IMR-90 (cell line): ENCODE data around the gene MCM5. TPM values are rescaled to one million over a fixed set of nuclear protein-coding genes. Genes with fewer than 3 reads are reported as not detected.

Experiments
- ATAC-seq: fragments of 200-7000 bp; cut with Tn5 transposase; 2 replicates; pipeline ENCODE4 v1.9.1; 2020; ENCODE audit warnings: low read depth, mild to moderate bottlenecking, moderate library complexity
- BruUV-seq: library from RNA; stranded (reverse); fragments of 400-500 nt; replicated peaks from 2 replicates; lab custom pipeline; 2021; lab: Mats Ljungman, UMichigan
- CTCF ChIA-PET: fragments of 300-600 bp; formaldehyde crosslinking; extraction: SDS; loops from one replicate; lab custom pipeline; 2021; ENCODE audit warnings: antibody characterized with exemption; lab: Yijun Ruan, JAX
- POLR2A ChIA-PET: fragments of 300-600 bp; sonication (Branson Sonifier 250); formaldehyde crosslinking; loops from one replicate; lab custom pipeline; 2022; ENCODE audit warnings: antibody characterized with exemption; ENCODE audit not compliant: unreplicated experiment; lab: Charles Lee
- DNase-seq: peaks from one replicate; pipeline ENCODE4 v3.0.0; 2013
- H2AFZ ChIP-seq: replicated peaks from 2 replicates; pipeline ENCODE3; 2013; ENCODE audit warnings: low read length, mild to moderate bottlenecking; ENCODE audit not compliant: poor library complexity
- H2AK5ac ChIP-seq: 2 replicates; pipeline ENCODE4 v1.6.1; 2013; ENCODE audit warnings: low read depth, low read length, inconsistent platforms
- H2AK9ac ChIP-seq: replicated peaks from 2 replicates; pipeline ENCODE3; 2013; ENCODE audit warnings: mild to moderate bottlenecking, low read depth, low read length, moderate library complexity; ENCODE audit not compliant: poor library complexity
- H2BK120ac ChIP-seq: 2 replicates; pipeline ENCODE4 v1.6.1; 2013; ENCODE audit warnings: low read depth, low read length, inconsistent platforms
- H2BK15ac ChIP-seq: 3 replicates; pipeline ENCODE4 v1.6.1; 2013; ENCODE audit warnings: low read depth, low read length, inconsistent platforms
- H2BK20ac ChIP-seq: 2 replicates; pipeline ENCODE4 v1.6.1; 2013; ENCODE audit warnings: low read depth, mild to moderate bottlenecking, inconsistent platforms, low read length, moderate library complexity
- H2BK5ac ChIP-seq: 2 replicates; pipeline ENCODE4 v1.6.1; 2013; ENCODE audit warnings: mild to moderate bottlenecking, low read depth, low read length, inconsistent platforms; ENCODE audit not compliant: poor library complexity, severe bottlenecking
- H3K14ac ChIP-seq: replicated peaks from 2 replicates; pipeline ENCODE4 v1.6.1; 2013; ENCODE audit warnings: low read depth, low read length, inconsistent platforms
- H3K18ac ChIP-seq: 2 replicates; pipeline ENCODE4 v1.6.1; 2013; ENCODE audit warnings: low read depth, low read length, control low read depth
- H3K23ac ChIP-seq: 2 replicates; pipeline ENCODE4 v1.6.1; 2013; ENCODE audit warnings: low read depth, low read length, inconsistent platforms
- H3K27ac ChIP-seq: 2 replicates; pipeline ENCODE4 v1.5.1; 2013; ENCODE audit warnings: mild to moderate bottlenecking, control low read depth, low read length; ENCODE audit not compliant: insufficient read depth
- H3K27me3 ChIP-seq: 2 replicates; pipeline ENCODE4 v1.6.1; 2013; ENCODE audit warnings: low read length; ENCODE audit not compliant: control insufficient read depth, insufficient read depth
- H3K36me3 ChIP-seq: 2 replicates; pipeline ENCODE4 v1.6.1; 2013; ENCODE audit warnings: low read length, mixed read lengths; ENCODE audit not compliant: control insufficient read depth, insufficient read depth
- H3K4ac ChIP-seq: 2 replicates; pipeline ENCODE4 v1.6.1; 2013; ENCODE audit warnings: low read depth, low read length, inconsistent platforms
- H3K4me1 ChIP-seq: 2 replicates; pipeline ENCODE4 v1.6.1; 2013; ENCODE audit warnings: low read length, mixed read lengths; ENCODE audit not compliant: control insufficient read depth, insufficient read depth
- H3K4me2 ChIP-seq: 2 replicates; pipeline ENCODE4 v1.6.1; 2013; ENCODE audit warnings: low read depth, mild to moderate bottlenecking, control low read depth, low read length, moderate library complexity
- H3K4me3 ChIP-seq: 2 replicates; pipeline ENCODE4 v1.5.1; 2013; ENCODE audit warnings: low read depth, mild to moderate bottlenecking, control low read depth, low read length, moderate library complexity; ENCODE audit not compliant: insufficient read depth
- H3K56ac ChIP-seq: 2 replicates; pipeline ENCODE4 v1.6.1; 2013; ENCODE audit warnings: low read length, inconsistent platforms; ENCODE audit not compliant: insufficient read depth; ENCODE audit errors: extremely low read depth
- H3K79me1 ChIP-seq, 2 experiments: 2 replicates each; pipeline ENCODE4 v1.6.1; 2013; ENCODE audit warnings: low read length in 2 of 2, inconsistent platforms in 1 of 2, low read depth in 1 of 2
- H3K9ac ChIP-seq: 2 replicates; pipeline ENCODE4 v1.6.1; 2013; ENCODE audit warnings: low read depth, low read length, control low read depth
- H3K9me1 ChIP-seq: 2 replicates; pipeline ENCODE4 v1.6.1; 2013; ENCODE audit warnings: low read length, inconsistent platforms; ENCODE audit not compliant: insufficient read depth
- H3K9me3 ChIP-seq: 2 replicates; pipeline ENCODE4 v1.6.1; 2013; ENCODE audit warnings: low read length; ENCODE audit not compliant: control insufficient read depth, insufficient read depth
- H4K20me1 ChIP-seq: 2 replicates; pipeline ENCODE4 v1.6.1; 2013; ENCODE audit warnings: low read length, inconsistent platforms; ENCODE audit not compliant: insufficient read depth
- H4K5ac ChIP-seq: 2 replicates; pipeline ENCODE4 v1.6.1; 2013; ENCODE audit warnings: mild to moderate bottlenecking, low read depth, low read length, control low read depth
- H4K8ac ChIP-seq, 2 experiments: 2 replicates each; pipeline ENCODE4 v1.6.1; 2013; ENCODE audit warnings: low read depth in 2 of 2, low read length in 2 of 2, control low read depth in 1 of 2, inconsistent platforms in 1 of 2
- H4K91ac ChIP-seq: 2 replicates; pipeline ENCODE4 v1.6.1; 2013; ENCODE audit warnings: low read depth, low read length, inconsistent platforms; ENCODE audit not compliant: insufficient read depth
- RFX5 ChIP-seq: IDR thresholded peaks from 2 replicates; pipeline ENCODE4 v1.8.0; 2012; ENCODE audit warnings: low read depth, mild to moderate bottlenecking, low read length, moderate library complexity
- SMC3 ChIP-seq: fragments of 150-350 bp; IDR thresholded peaks from 2 replicates; pipeline ENCODE4 v1.6.1; 2016; ENCODE audit warnings: low read depth, mild to moderate bottlenecking, antibody characterized with exemption, low read length, moderate library complexity
- WGBS, 2 experiments: methylation state at CpG; one replicate each; pipeline versions ENCODE4 v1.1.5 to v1.1.7; 2013; ENCODE audit warnings: missing lambda C conversion rate in 2 of 2; ENCODE audit not compliant: insufficient read length in 1 of 2; ENCODE audit errors: extremely low coverage in 2 of 2; 5-methylcytosine and 5-hydroxymethylcytosine counted together
- dilution Hi-C: fragments of 300-500 bp; cut with HindIII; formaldehyde crosslinking; loops from one replicate; pipeline ENCODE4 v1.14.3; 2018; ENCODE audit warnings: low sequenced_read_pairs; ENCODE audit not compliant: unreplicated experiment
- in situ Hi-C: fragments of 300-500 bp; cut with MboI; formaldehyde crosslinking; loops from 3 replicates; pipeline ENCODE4 v1.14.3; 2019; ENCODE audit warnings: low sequenced_read_pairs, inconsistent platforms, mixed read lengths
- intact Hi-C: fragments of 100-400 bp; cut with micrococcal nuclease; formaldehyde crosslinking; loops from 2 replicates; pipeline ENCODE4 v1.10.0; 2022
- polyA plus RNA-seq, 3 experiments: library from polyadenylated mRNA; depleted of rRNA; stranded (reverse); fragments of >200 nt; gene quantifications; 2 replicates each; pipeline ENCODE4 v1.2.3, GENCODE V29; 2012; ENCODE audit warnings: low replicate concordance in 1 of 3
- total RNA-seq: library from RNA; depleted of rRNA; stranded (reverse); fragments of >200 nt; gene quantifications from 2 replicates; pipeline ENCODE4 v1.2.3, GENCODE V29; 2012

Gene MCM5
- total and polyA plus RNA-seq, 2 of the 4 experiments (the other 2 are of a cell fraction), result 43.0 to 58.6 TPM

DNA sequence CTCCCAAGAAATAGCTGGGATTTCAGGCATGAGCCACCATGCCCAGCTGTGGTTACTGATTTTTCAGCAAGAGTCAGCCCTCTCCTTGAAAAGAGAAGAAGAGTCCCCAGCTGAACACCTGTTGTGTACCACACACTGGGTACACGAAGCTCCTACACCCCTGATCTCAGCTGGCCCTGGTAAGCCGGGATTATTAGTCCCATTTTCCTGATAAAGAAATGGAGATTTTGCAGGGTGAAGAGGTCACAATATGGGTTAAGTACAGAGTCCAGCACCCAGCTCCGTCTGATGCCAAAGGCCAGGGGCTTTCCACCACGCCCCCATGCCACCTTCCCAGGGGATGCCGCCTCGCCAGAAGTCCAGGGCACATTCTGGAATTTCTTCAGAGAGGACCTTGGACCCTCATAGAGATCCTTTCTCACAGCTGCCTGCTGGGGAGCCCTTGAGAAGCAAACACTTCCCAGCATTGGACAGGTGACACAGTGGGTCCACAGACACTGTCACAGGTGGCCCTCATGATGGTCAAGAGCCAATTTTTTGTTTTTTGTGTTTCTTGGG lies 38.9 kb upstream of the MCM5 start:
- Histone ChIP-seq H2BK5ac (no peak overlapping the region), H3K9me1 (0 out of 2 replicates have a peak, but pooled peaks cover 3% of the 10 kb centered on the region), H3K4me1 (peaks cover 3% of the 10 kb centered on the region; the same call in 1 of the 2 replicates), H2AFZ (no peak overlapping the region), H3K9ac (no peak overlapping the region), H4K5ac (no peak overlapping the region), H4K91ac (no peak overlapping the region), H3K4ac (no peak overlapping the region), H3K56ac (no peak overlapping the region), H3K4me3 (no peak overlapping the region), H3K79me1 (no peaks in the 10 kb centered on the region), H2BK20ac (no peak overlapping the region), H2AK9ac (no peak overlapping the region), H2BK15ac (no peak overlapping the region), H3K14ac (no peak overlapping the region), H3K27ac (no peak overlapping the region), H4K8ac (no peak overlapping the region), H3K36me3 (no peaks in the 10 kb centered on the region), H2AK5ac (no peak overlapping the region), H3K27me3 (no peaks in the 10 kb centered on the region), H3K9me3 (no peaks in the 10 kb centered on the region), H3K23ac (no peak overlapping the region), H2BK120ac (no peak overlapping the region), H4K20me1 (no peaks in the 10 kb centered on the region), H3K4me2 (no peak overlapping the region), H3K18ac (no peak overlapping the region)
- no peak for TF ChIP-seq SMC3
- no peak for TF ChIP-seq RFX5
- WGBS, 2 experiments, result no CpG with 5 or more reads among the region's 6 CpGs
- intact Hi-C loops (no loop called here), dilution Hi-C loops (no loop called here), in situ Hi-C loops (no loop called here)
- DNase-seq (no peak), ATAC-seq (no peak)
- ChIA-PET POLR2A (no interaction called here), CTCF (no interaction called here)
- BruUV-seq, result no TSS peak
